ENCODE measurements around the gene KCNMA1. TPM values are rescaled to one million over a fixed set of nuclear protein-coding genes. Genes with fewer than 3 reads are reported as not detected.

Gene KCNMA1
- total RNA-seq, 4 donors from 2014 or later = 4.6 to 10.5 (median 7.8) TPM

DNA sequence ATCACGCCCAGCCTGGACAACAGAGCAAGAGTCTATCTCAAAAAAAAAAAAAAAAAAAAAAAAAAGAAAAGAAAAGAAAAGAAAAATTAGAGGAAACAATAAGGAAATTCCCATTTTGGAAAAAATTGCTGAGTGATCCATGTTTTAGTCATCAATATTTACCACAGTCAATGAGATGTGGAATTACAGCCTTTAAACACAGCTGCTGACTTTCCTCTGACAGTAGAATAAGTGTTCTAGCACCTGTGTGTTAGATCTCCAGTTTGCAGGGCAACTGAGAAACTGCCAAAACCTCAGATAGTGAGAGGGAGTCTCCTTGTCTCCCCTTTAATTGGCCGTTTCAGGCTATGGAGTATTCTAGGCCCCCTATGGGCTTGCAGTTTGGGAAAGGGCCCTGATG lies 520.1 kb downstream of the KCNMA1 start:
- H3K4me3 ChIP-seq = no peak overlapping the region
- no peak overlapping the region for H3K27ac ChIP-seq
- no peak for DNase-seq (ENCODE audit: low spot score in 2 of 2)
- no peaks in the 10 kb centered on the region for H3K9me3 ChIP-seq
- no peaks in the 10 kb centered on the region for H3K27me3 ChIP-seq
- WGBS = 95% methylated on average over 2 of the region's 2 CpGs
- TF ChIP-seq, protein P1, sequence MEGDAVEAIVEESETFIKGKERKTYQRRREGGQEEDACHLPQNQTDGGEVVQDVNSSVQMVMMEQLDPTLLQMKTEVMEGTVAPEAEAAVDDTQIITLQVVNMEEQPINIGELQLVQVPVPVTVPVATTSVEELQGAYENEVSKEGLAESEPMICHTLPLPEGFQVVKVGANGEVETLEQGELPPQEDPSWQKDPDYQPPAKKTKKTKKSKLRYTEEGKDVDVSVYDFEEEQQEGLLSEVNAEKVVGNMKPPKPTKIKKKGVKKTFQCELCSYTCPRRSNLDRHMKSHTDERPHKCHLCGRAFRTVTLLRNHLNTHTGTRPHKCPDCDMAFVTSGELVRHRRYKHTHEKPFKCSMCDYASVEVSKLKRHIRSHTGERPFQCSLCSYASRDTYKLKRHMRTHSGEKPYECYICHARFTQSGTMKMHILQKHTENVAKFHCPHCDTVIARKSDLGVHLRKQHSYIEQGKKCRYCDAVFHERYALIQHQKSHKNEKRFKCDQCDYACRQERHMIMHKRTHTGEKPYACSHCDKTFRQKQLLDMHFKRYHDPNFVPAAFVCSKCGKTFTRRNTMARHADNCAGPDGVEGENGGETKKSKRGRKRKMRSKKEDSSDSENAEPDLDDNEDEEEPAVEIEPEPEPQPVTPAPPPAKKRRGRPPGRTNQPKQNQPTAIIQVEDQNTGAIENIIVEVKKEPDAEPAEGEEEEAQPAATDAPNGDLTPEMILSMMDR (IDR thresholded peaks at IDR 0.05) = no peak
- TF ChIP-seq POLR2A (IDR thresholded peaks at IDR 0.05) (no peak), POLR2AphosphoS5 (IDR thresholded peaks at IDR 0.05) (no peak), EP300 (IDR thresholded peaks at IDR 0.05) (no peak)
- no peaks in the 10 kb centered on the region for H3K36me3 ChIP-seq
- H3K4me1 ChIP-seq = no peaks in the 10 kb centered on the region

DNA sequence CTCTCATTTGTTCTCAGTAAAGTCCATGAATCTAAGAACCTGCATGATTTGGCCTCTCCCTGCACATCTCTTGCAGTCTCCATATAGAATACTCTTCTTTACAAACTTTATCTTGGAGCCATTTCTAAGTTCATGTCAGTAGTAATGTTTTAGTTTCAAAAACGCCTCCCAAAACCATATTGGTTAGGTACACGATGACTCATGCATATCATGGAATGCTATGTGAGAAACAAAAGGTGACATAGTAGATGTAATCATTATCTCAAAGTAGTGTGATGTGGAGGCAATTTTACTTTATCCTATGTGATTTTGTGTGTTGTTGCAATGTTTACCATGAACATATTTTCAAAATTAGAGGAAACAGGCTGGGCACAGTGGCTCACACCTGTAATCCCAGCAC lies 520.7 kb downstream of the KCNMA1 start:
- Histone ChIP-seq H3K9me3 (no peaks in the 10 kb centered on the region), H3K27me3 (no peaks in the 10 kb centered on the region), H3K36me3 (no peaks in the 10 kb centered on the region), H3K4me1 (peaks cover under 1% of the 10 kb centered on the region), H3K4me3 (no peak overlapping the region), H3K27ac (no peak overlapping the region)
- no peak for TF ChIP-seq EP300 (IDR thresholded peaks at IDR 0.05)
- TF ChIP-seq POLR2AphosphoS5 (IDR thresholded peaks at IDR 0.05) = no peak
- TF ChIP-seq, protein P1 (IDR thresholded peaks at IDR 0.05) = no peak
- WGBS = 81% methylated on average over 2 of the region's 2 CpGs
- no peak for DNase-seq (ENCODE audit: low spot score in 2 of 2)

DNA sequence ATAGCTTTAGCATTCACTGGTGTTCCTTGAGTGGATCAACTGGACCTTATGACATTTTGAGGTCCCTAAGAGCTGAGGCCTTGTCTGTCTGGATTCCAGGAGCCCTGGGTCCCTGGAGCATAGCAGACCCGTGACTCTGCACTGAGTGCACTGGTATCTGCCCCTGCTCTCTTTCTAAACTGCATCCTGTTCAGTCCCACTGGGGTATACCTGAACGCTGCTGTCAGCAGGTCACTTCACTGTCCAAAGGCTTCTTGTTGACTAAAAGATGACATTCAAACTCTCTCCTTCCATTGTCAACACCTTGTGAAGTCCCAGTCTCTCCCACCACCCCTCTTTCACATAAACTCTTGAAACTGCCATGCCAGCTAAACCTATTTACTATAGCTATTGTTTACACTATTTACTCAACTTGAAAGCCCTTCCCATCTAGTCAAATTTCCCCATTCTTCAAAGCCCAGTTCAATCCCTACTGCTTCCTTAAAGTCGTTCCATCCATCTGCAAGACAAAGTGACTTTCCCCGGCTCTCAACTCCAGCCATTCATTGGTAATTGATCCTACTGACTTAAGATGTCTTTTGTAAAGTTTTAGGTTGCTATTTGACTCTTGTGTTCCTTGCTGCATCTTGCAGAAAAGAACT lies 523.3 kb downstream of the KCNMA1 start:
- no peak for TF ChIP-seq EP300 (IDR thresholded peaks at IDR 0.05)
- no peak for TF ChIP-seq POLR2A (IDR thresholded peaks at IDR 0.05)
- TF ChIP-seq, protein P1 (IDR thresholded peaks at IDR 0.05) = no peak
- TF ChIP-seq POLR2AphosphoS5 (IDR thresholded peaks at IDR 0.05) = no peak
- Histone ChIP-seq H3K4me1 (peaks cover 14% of the 10 kb centered on the region), H3K27ac (no peak overlapping the region), H3K27me3 (no peaks in the 10 kb centered on the region), H3K4me3 (no peak overlapping the region), H3K9me3 (no peaks in the 10 kb centered on the region), H3K36me3 (no peaks in the 10 kb centered on the region)
- DNase-seq (ENCODE audit: low spot score in 2 of 2) = no peak
- 72% methylated on average over 4 of the region's 4 CpGs for whole genome bisulfite sequencing

DNA sequence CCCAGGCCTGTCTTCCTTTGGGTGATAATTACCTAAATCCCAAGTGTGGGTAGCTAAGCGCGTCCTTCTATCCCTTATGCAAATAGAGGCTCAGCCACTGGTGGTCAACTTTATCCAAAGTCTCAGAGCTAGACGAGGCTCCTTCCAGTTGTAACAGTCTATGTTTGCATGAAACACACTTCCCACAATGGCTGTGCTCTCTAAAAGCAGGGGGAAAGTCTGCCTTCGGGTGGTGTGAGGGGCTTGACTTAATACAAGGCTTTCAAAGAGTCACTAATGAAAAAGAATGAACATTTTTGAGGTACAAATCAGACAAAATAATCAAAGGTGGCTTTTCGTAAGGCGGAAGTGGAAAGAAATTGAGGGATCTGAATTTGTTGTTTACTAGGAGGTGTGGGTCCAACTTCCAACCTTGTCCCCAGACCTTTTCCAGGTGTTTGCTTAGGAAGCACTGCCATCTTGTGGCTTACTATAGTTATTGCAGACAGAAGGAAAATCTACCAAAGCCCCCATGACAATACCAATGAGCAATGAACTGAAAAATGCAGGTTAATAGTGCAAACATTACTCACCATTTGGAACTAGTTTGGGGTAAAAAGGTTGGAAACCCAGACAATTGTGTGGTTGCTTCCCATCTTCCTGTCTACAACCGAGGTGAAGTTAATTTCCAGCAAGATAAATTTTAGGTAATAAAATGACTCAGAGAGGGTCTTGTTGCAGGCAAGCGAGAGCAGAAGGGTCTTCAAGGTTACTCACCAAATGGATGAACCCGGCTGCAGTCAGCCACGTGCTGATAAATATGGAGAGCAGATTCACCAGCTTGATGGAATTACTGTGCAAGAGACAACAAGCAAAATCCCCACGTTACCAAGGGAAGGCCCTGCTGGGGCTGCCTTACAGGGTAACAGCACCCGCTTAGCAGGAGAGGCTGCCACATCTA lies 525.7 kb downstream of the KCNMA1 start:
- WGBS = 47% methylated on average over 10 of the region's 12 CpGs
- Histone ChIP-seq H3K9me3 (no peaks in the 10 kb centered on the region), H3K36me3 (no peaks in the 10 kb centered on the region), H3K4me3 (no peak overlapping the region), H3K27me3 (no peaks in the 10 kb centered on the region), H3K27ac (peak overlapping the region; percentile 45), H3K4me1 (peaks cover 14% of the 10 kb centered on the region)
- no peak for DNase-seq (ENCODE audit: low spot score in 2 of 2)
- TF ChIP-seq, protein P1 (IDR thresholded peaks at IDR 0.05) = peak; percentile 71 to 78
- TF ChIP-seq POLR2AphosphoS5 (IDR thresholded peaks at IDR 0.05) = no peak
- TF ChIP-seq EP300 (IDR thresholded peaks at IDR 0.05) = no peak

DNA sequence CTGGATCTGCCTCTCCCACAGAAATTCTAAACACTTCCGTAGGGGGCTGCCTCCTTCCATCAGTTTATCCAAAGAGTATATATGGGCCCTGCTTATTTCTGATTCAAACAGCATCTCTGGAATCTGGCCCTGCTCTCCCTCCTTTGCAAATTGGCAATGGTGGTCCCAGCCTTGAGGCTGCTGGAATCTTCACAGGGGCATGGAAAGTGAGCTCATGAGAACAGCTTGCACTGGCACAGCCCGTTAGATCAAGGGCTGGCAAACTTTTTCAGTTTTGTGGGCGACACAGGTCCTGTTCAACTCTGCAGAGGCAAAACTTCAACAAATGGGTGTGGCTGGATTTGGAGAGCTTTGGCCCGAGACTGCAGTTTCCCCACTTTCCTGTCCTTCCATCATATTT lies 526.9 kb downstream of the KCNMA1 start:
- WGBS = 51% methylated on average over 4 of the region's 4 CpGs
- H3K27me3 ChIP-seq = no peaks in the 10 kb centered on the region
- no peaks in the 10 kb centered on the region for H3K9me3 ChIP-seq
- H3K27ac ChIP-seq = peak overlapping the region; percentile 45
- TF ChIP-seq, protein P1 (IDR thresholded peaks at IDR 0.05) = no peak
- no peak for TF ChIP-seq POLR2AphosphoS5 (IDR thresholded peaks at IDR 0.05)
- DNase-seq (ENCODE audit: low spot score in 2 of 2) = no peak
- no peaks in the 10 kb centered on the region for H3K36me3 ChIP-seq
- peaks cover 23% of the 10 kb centered on the region for H3K4me1 ChIP-seq
- no peak overlapping the region for H3K4me3 ChIP-seq
